HG03045 (cell line): ENCODE data around the gene INO80.

Source experiments
- ATAC-seq: cut with Tn5 transposase; IDR thresholded peaks from one replicate; pipeline ENCODE4 v1.9.1; 2021; ENCODE audit warnings: mild to moderate bottlenecking, moderate library complexity; ENCODE audit not compliant: unreplicated experiment

INO80 gene

GRCh38 chr15:40931300-40932142 lies 184.6 kb downstream of the INO80 start:
- no peak for ATAC-seq

- no peak for ATAC-seq
These were observed 185.4 kb downstream of the INO80 start for GRCh38 chr15:40930430-40931299.

GRCh38 chr15:40929660-40930429 lies 186.2 kb downstream of the INO80 start:
- no peak for ATAC-seq
